ENCODE results near the gene VPS36.

The VPS36 gene

DNA sequence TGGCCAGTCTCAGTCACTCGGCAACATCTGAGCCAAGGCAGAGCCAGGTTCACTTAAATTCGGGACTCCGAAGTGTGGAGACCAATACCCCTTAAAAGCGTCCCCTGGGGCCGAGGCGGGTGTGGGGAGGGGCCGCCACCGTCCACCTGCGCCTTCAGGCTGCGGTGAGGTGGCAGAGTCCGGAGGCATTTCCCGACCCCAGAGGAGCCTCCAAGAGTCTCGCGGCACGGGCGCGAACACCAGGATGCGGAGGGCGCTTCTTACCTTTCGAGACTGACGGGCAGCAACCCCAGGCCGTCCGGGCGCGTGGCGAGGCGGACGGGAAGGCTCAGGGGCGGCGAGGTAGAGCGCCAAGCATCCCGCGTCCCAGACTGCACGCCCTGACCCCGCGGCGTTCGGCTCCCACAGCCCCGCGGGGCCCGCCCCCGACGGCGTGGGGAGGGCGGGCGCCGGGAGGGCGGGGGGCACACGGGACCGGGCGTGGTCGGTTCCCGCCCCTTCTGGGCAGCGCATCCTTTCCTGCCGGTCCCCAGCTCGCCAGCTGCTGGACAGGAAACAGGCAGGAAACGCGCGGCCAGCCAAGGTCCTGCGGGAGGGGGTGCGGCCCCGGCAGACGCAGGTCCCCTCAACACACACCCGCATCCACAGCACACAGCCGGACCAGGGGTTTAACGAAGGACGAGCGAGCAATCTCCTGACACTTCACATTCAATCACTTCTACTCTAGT, 44.5 kb downstream of the VPS36 start, which contains the start of gene THSD1:
Gene THSD1 (minus strand): TSS at position 406 of the 728 bp plus-strand sequence. CDS start 3,572 bp downstream, outside the sequence.
- TF ChIP-seq, protein P1, sequence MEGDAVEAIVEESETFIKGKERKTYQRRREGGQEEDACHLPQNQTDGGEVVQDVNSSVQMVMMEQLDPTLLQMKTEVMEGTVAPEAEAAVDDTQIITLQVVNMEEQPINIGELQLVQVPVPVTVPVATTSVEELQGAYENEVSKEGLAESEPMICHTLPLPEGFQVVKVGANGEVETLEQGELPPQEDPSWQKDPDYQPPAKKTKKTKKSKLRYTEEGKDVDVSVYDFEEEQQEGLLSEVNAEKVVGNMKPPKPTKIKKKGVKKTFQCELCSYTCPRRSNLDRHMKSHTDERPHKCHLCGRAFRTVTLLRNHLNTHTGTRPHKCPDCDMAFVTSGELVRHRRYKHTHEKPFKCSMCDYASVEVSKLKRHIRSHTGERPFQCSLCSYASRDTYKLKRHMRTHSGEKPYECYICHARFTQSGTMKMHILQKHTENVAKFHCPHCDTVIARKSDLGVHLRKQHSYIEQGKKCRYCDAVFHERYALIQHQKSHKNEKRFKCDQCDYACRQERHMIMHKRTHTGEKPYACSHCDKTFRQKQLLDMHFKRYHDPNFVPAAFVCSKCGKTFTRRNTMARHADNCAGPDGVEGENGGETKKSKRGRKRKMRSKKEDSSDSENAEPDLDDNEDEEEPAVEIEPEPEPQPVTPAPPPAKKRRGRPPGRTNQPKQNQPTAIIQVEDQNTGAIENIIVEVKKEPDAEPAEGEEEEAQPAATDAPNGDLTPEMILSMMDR (IDR thresholded peaks at IDR 0.05; ENCODE audit: low read depth, low read length): no peak
- DNase-seq: peak; percentile 35
- Histone ChIP-seq H3K27me3 (ENCODE audit: insufficient read depth, low read depth, severe bottlenecking) (no peaks in the 10 kb centered on the region), H3K27ac (no peak within 1 kb of the TSS), H3K36me3 (no peaks in the 10 kb centered on the region), H3K9me3 (ENCODE audit: severe bottlenecking) (no peaks in the 10 kb centered on the region), H3K4me3 (ENCODE audit: low read depth, low read length) (peak within 1 kb of the TSS; percentile 65)

DNA sequence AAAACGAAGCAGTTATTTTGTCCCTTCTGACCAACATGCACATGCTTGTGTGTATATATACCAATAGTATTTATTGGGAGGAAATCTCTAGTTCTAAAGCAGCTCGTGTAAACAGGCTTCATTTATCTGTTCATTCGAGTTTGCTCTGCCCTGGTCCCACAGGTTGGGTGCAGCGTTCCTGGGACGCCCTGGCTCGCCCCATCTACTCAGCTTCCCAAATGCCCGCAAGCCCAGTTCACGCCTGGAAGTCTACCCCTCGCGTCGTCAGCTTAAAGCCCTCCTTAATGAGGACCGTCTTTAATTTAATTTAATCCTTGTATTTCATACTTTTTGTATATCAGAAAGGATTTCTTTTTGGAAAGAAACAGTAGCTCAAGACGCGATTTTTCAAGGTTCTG, 45.1 kb downstream of the VPS36 start:
- TF ChIP-seq, protein P1 (IDR thresholded peaks at IDR 0.05; ENCODE audit: low read depth, low read length): no peak
- no peak overlapping the region for H3K27ac ChIP-seq
- no peaks in the 10 kb centered on the region for H3K36me3 ChIP-seq
- peak overlapping the region; percentile 65 for H3K4me3 ChIP-seq (ENCODE audit: low read depth, low read length)
- no peaks in the 10 kb centered on the region for H3K9me3 ChIP-seq (ENCODE audit: severe bottlenecking)
- no peaks in the 10 kb centered on the region for H3K27me3 ChIP-seq (ENCODE audit: insufficient read depth, low read depth, severe bottlenecking)
- no peak for DNase-seq

DNA sequence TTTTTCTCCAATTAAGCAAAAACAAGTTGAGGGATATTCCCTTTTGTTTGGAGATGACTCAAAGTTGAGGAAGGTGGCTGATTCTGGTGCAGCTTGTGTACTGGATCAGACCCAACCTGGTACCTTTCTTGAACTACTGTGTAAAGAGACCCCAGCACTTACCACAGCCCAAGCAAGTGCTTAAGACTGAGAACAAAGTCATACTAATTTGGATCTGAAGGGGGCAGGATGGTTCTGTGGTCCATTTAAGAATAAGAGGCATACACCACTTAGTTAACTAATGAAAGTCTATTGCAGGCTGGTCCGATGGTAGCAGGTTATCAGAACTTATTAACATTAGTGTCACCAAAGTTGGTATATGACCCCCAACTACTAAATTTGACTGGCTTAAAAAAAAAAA, 50.7 kb downstream of the VPS36 start:
- Histone ChIP-seq H3K9me3 (ENCODE audit: severe bottlenecking) (no peaks in the 10 kb centered on the region), H3K27ac (no peak overlapping the region), H3K36me3 (no peaks in the 10 kb centered on the region), H3K27me3 (ENCODE audit: insufficient read depth, low read depth, severe bottlenecking) (no peaks in the 10 kb centered on the region), H3K4me3 (ENCODE audit: low read depth, low read length) (no peak overlapping the region)
- TF ChIP-seq, protein P1 (IDR thresholded peaks at IDR 0.05; ENCODE audit: low read depth, low read length): no peak
- no peak for DNase-seq

DNA sequence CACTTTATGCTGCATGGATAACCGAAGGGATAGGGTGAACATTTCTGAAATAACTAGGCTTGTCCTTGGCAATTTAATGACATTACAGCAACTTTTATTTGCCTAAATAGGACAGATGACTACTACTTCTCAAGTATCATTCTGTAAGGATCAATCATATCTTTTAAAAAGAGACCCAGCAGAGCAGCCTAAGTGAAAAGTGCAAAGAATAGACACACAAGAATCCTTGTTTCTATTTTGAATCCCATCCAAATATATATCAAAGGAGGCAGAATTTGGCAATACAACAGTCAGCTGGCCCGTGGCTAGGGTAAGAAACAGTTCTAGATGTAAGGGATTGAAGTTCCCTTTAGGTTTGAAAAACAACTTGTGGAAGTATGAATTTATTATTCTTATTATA, 51.4 kb downstream of the VPS36 start:
- Histone ChIP-seq H3K27ac (no peak overlapping the region), H3K27me3 (ENCODE audit: insufficient read depth, low read depth, severe bottlenecking) (no peaks in the 10 kb centered on the region), H3K9me3 (ENCODE audit: severe bottlenecking) (no peaks in the 10 kb centered on the region), H3K36me3 (no peaks in the 10 kb centered on the region), H3K4me3 (ENCODE audit: low read depth, low read length) (no peak overlapping the region)
- TF ChIP-seq, protein P1 (IDR thresholded peaks at IDR 0.05; ENCODE audit: low read depth, low read length): no peak
- no peak for DNase-seq

DNA sequence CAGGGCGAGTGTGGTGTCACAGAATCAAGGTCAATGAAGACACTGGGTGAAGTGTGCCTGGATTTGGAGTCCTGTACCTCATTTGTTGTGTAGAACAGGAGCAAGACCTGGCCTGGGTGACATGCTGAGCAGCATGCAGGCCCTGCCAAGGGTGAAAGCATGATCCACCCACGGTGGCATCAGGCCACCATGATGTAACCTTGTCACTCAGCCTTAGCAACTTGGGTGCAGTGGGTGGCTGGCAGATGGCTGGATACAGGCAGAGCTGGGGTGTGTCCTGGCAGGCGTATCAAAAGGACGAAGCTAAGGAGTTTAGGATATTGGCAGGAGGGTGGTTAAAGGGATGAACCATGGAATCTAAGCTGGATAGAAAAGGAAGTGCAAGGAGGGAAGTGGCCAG, 54.7 kb downstream of the VPS36 start:
- Histone ChIP-seq H3K36me3 (no peaks in the 10 kb centered on the region), H3K27me3 (ENCODE audit: insufficient read depth, low read depth, severe bottlenecking) (no peaks in the 10 kb centered on the region), H3K27ac (peak overlapping the region; percentile 74), H3K9me3 (ENCODE audit: severe bottlenecking) (no peaks in the 10 kb centered on the region), H3K4me3 (ENCODE audit: low read depth, low read length) (no peak overlapping the region)
- DNase-seq: peak; percentile 50
- TF ChIP-seq, protein P1 (IDR thresholded peaks at IDR 0.05; ENCODE audit: low read depth, low read length): no peak

DNA sequence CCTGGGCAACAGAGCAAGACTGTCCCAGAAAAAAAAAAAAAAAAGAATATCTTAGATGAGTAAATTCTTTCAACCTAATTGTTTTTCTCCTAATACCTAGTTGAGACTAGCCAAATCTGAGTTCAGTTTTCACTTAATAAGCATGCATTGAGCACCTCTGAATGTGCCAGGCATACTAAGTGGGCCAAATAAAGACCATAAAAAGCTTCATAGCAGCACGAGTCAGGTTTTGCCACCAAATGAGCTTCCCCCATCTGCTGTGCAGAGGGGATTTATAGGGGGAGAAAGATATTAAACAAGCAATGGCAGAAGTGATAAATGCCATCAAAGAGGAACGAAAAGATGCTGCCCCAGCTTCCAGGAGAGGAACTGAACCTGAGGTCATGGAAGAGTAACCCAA, 55.8 kb downstream of the VPS36 start:
- Histone ChIP-seq H3K36me3 (no peaks in the 10 kb centered on the region), H3K9me3 (ENCODE audit: severe bottlenecking) (no peaks in the 10 kb centered on the region), H3K4me3 (ENCODE audit: low read depth, low read length) (no peak overlapping the region), H3K27ac (no peak overlapping the region), H3K27me3 (ENCODE audit: insufficient read depth, low read depth, severe bottlenecking) (no peaks in the 10 kb centered on the region)
- no peak for DNase-seq
- TF ChIP-seq, protein P1 (IDR thresholded peaks at IDR 0.05; ENCODE audit: low read depth, low read length): no peak
